Tibial nerve (tissue), 4 donors: ENCODE measurements around the gene DHCR7.

Source experiments
- EP300 ChIP-seq, 2 donors: sonication (generic); formaldehyde crosslinking; IDR thresholded peaks; one replicate each; pipeline ENCODE4 v1.6.1; 2017; ENCODE audit warnings: antibody characterized with exemption in 2 of 2, mild to moderate bottlenecking in 1 of 2
- POLR2A ChIP-seq, 2 donors: fragments of 450-650 bp; IDR thresholded peaks; one replicate each; pipeline ENCODE4 v1.6.1; 2017; ENCODE audit warnings: antibody characterized with exemption in 2 of 2, mild to moderate bottlenecking in 2 of 2, moderate library complexity in 2 of 2
- TF ChIP-seq, protein P1 (sequence below), 5 experiments: fragments of 200-600 bp in 3 of 5; fragments of 450-650 bp in 2 of 5; sonication (generic) in 3 of 5; IDR thresholded peaks; one replicate each; pipeline ENCODE4 v1.5.1; 2016 to 2019; ENCODE audit warnings: antibody characterized with exemption in 5 of 5, mild to moderate bottlenecking in 3 of 5, moderate library complexity in 2 of 5

DNA sequence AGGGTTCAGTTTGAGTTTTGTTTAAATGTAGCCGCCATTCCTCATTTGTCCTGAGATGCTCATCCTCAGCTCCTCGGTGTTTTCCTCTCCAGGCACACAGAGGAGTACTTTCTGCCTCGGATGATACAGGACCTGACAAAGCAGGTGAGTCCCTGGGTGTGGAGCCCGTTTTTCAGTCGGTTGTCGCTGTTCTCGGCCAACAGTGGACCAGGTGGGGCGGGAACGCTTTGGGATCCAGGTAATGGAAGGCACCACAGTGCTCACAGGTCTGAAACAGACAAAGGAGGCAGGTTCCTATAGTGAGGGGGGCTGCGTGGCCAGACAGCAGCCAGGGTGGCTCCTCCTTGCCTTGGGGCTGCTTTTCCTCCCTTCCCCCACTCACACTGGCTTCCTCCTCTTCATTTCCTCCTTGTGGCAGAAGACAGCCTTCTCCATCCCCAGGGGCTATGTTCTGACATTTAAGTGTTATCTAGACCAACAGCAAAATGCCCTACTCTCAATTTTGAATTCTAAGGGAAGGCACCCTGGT, 24.2 kb upstream of the DHCR7 start:
- TF ChIP-seq, protein P1, sequence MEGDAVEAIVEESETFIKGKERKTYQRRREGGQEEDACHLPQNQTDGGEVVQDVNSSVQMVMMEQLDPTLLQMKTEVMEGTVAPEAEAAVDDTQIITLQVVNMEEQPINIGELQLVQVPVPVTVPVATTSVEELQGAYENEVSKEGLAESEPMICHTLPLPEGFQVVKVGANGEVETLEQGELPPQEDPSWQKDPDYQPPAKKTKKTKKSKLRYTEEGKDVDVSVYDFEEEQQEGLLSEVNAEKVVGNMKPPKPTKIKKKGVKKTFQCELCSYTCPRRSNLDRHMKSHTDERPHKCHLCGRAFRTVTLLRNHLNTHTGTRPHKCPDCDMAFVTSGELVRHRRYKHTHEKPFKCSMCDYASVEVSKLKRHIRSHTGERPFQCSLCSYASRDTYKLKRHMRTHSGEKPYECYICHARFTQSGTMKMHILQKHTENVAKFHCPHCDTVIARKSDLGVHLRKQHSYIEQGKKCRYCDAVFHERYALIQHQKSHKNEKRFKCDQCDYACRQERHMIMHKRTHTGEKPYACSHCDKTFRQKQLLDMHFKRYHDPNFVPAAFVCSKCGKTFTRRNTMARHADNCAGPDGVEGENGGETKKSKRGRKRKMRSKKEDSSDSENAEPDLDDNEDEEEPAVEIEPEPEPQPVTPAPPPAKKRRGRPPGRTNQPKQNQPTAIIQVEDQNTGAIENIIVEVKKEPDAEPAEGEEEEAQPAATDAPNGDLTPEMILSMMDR (IDR thresholded peaks at IDR 0.05), result no peak
- TF ChIP-seq POLR2A (IDR thresholded peaks at IDR 0.05) (no peak), EP300 (IDR thresholded peaks at IDR 0.05) (no peak)
